Stimulated activated CD4-positive, alpha-beta T cell treated with anti-CD3 and anti-CD28 coated beads, Interleukin-2, amount 100 ng/mL, for 48 hours (primary cell): ENCODE data around the gene OR5T2.
"Not testable (repeated sequence)": the region's sequence is repeated elsewhere in the genome, so short reads cannot be mapped to it uniquely, and the experiment has no call there.

ENCODE experiments used
- DNase-seq, 2 donors: peaks; one replicate each; pipeline ENCODE4 v3.0.0-alpha.2; 2020

The OR5T2 gene

DNA sequence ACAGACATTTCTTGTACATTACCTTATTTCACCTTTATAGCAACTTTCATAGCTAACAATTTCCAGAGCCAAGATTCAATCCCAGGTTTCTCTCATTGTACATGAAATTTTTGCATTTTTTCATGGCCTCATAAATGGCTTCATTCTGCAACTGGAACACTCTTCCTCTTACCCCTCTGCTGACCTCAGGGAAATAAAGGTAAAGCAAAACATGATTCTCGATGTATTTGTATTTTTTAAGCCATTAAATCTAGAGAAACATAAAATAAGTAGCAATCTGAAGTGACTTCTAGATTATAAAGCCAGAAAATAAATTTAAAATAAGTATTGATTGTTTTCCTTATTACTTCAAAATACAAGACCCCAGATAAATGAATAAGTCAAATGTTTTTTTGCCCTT lies at the start of gene OR5T2:
OR5T2 (minus strand) TSS at position 101 of the 400 bp plus-strand sequence. CDS start 1,193 bp downstream, outside the sequence.
- DNase-seq: no peak

DNA sequence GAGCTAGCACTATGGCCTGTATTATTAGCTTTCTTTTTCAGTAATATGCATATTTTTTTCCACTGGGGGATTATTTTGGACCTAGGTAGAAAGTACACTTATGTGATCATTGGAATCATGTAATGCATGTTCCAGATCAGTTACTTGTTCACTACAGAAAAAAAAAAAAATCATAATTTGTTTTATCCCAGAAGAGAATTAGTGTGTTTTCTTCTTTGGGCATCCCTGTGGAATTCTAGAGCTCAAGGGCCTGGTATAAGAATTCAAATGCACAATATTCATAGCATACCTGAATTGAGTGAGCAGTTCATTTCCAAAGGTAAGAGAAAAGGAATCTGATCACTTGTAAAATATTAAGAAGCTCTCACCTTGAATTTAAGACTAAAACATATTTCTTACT lies 39.8 kb upstream of the OR5T2 start, which contains the start of gene OR5T1:
OR5T1 (plus strand) TSS at position 301 of the 400 bp plus-strand sequence. CDS start 1,485 bp downstream, outside the sequence.
- no peak for DNase-seq

DNA sequence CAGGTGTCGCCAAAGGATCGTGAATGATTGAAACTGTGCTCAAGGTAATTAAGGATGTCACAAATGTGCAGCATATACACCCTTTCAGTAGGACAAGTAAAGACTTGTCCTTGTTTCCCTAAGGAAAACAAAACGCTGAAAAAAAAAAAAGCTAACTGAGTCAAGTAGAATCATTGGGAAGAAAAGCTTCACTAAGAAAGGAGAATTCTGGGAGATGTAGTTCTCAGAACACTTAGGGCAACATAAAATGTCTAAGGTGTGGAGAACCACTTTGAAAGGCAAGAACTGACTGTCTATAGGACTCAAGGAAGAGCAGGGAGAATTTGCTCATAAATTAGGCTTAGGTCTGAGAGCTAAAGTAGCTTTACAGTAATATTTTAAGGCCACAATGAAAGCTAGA lies 37.0 kb upstream of the OR5T2 start:
- no peak for DNase-seq

DNA sequence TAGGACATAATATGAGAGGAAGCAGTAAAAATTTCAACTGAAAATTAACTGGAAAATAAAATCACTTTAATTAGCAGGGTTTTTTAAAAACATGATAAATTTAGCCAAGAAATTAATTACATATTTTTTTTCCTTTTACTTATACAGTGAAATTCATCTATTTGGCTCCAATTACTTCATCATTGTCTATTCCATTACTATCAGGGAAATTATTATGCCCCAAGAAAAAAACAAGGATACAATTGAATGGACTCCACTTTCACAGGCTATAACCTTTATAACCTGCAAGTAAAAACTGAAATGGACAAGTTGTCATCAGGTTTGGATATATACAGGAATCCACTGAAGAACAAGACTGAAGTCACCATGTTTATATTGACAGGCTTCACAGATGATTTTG lies 17.9 kb upstream of the OR5T2 start, which contains the start of gene OR5T3:
OR5T3 (plus strand) TSS at position 301 of the 400 bp plus-strand sequence; CDS start at position 301, 0 bp downstream.
- DNase-seq: no peak

DNA sequence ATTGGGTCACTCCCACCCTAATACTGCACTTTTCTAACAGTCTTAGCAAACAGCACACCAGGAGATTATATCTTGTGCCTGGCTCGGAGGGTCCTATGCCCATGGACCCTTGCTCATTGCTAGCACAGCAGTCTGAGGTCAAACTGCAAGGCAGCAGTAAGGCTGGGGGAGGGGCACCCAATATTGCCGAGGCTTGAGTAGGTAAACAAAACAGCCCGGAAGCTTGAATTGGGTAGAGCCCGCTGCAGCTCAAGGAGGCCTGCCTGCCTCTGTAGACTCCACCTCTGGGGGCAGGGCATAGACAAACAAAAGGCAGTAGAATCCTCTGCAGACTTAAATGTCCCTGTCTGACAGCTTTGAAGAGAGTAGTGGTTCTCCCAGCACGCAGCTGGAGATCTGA lies 14.3 kb downstream of the OR5T2 start:
- not testable (repeated sequence) for DNase-seq

DNA sequence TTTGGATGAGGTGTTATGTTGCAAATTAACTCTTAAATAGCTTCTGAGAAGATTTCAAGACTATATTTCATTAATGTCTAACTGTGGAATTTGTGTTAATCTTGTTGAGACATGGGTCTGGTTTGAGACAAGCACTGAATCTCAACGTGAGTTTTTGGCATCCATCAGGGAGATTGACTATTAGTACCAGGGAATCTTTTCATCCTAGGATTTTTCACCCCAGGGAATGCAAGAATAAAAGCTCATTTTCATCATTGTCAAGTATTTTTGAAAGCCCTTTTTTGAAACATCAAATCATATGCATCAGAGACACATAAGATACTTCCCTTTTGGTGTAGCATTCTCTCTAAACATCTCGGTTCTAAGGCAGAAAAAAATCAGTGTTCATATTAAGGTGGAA lies 19.5 kb downstream of the OR5T2 start:
- DNase-seq: no peak

DNA sequence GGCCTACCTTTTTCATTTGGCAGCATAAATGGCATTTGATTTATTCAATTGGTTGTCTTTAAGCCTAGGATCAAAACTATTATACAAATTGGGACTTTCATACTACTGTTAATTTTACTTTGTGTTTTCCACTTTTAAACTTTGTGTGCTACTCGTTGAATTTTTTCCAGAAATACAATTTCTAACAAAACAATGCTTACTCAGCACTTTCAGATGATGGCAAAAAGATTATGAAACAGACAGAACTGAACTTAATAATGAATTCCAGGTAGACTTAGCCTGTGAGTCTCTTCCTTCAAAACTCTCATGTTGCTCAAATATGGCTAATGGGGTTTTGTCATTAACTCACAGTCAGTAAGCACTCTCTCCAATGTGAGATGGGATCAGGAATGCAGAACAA lies 26.3 kb downstream of the OR5T2 start:
- no peak for DNase-seq

DNA sequence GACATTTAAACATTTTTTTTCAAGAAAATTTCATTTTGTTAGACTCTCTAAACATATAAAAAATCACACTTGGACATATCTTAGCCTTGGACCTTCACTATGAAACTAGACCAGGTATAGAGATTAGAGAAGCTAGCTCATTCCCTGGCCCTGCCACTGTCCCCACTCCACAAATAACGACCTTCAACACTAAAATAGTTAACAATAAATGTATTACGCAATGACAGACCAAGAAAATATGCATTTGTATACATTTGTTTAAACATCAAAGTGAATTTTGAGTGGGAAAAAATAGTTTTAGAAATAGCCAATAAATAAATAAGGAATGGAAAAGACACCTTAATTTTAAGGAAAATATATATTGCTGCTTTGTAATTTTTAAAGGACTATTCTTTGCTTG lies 36.7 kb downstream of the OR5T2 start:
- DNase-seq: no peak

DNA sequence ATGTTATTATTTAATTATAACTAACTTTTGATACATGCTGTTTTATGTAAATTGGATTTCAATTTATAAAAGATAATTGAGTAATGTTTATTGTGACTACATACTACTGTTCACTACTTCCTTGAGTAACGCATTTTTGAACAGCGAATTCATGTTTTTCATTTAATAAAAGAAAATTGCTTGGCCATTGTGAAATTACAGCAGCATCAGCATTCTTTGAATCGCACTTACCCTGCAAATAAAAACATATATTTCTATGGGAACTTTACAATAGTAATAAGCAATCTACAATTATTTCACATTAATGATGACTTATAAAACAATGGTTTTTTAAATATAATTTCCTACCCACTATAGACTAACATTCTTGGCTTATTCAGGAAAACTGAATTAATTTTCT lies 37.4 kb downstream of the OR5T2 start:
- no peak for DNase-seq

DNA sequence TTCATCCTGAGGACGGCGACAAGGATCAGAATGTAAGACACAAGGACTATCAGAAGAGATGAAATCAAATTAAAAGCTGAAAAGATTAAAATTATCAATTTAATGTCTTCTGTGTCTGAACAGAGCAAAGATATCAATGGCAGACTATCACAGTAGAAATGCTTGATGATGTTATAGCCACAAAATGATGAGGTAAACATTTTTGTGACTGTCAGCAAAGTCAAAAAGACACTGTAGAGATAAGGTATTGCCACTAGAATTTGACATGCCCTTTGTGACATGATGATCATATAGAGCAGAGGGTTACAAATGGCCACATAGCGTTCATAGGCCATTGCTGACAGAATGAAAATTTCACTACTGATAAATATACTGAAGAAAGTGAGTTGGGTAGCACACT lies 45.5 kb downstream of the OR5T2 start:
- no peak for DNase-seq

DNA sequence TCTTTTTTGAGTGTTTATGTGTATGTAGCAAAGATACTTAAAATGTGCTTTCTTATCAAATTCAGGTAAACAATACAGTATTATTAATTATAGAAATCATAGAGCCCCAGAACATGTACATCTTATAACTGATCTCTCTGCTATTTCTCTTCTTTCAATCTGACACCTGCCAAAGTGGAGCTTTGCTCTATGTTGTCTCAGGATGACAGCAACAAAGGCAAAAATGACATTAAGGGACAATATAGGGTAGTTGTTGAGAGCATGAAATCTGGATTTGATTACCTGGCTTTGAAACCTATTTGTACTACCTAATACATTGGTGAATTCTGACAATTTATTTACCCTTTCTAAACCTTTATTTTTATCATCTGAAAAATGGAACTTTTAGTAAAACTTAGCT lies 50.6 kb downstream of the OR5T2 start:
- DNase-seq: no peak
